ENCODE measurements around the gene PGS1. TPM values are rescaled to one million over a fixed set of nuclear protein-coding genes. Genes with fewer than 3 reads are reported as not detected.

Gene PGS1
- total RNA-seq, 4 donors from 2014 or later, result 30.4 to 40.3 (median 39.9) TPM

GRCh38 chr17:78355045-78355641 lies 23.3 kb upstream of the PGS1 start:
- TF ChIP-seq, protein P1, sequence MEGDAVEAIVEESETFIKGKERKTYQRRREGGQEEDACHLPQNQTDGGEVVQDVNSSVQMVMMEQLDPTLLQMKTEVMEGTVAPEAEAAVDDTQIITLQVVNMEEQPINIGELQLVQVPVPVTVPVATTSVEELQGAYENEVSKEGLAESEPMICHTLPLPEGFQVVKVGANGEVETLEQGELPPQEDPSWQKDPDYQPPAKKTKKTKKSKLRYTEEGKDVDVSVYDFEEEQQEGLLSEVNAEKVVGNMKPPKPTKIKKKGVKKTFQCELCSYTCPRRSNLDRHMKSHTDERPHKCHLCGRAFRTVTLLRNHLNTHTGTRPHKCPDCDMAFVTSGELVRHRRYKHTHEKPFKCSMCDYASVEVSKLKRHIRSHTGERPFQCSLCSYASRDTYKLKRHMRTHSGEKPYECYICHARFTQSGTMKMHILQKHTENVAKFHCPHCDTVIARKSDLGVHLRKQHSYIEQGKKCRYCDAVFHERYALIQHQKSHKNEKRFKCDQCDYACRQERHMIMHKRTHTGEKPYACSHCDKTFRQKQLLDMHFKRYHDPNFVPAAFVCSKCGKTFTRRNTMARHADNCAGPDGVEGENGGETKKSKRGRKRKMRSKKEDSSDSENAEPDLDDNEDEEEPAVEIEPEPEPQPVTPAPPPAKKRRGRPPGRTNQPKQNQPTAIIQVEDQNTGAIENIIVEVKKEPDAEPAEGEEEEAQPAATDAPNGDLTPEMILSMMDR (IDR thresholded peaks at IDR 0.05), result no peak
- TF ChIP-seq POLR2A (IDR thresholded peaks at IDR 0.05), result no peak
- WGBS, 2 donors, result 81 to 84% methylated on average over 9 of the region's 9 CpGs
- DNase-seq (ENCODE audit: low spot score in 2 of 2), result no peak
- no peak overlapping the region for H3K4me3 ChIP-seq (ENCODE audit: low read depth, poor library complexity, severe bottlenecking)
- intact Hi-C loops (cut with DNase I; ENCODE audit: low total_unique reads), result no loop called here

- no peak overlapping the region for H3K4me3 ChIP-seq (ENCODE audit: low read depth, poor library complexity, severe bottlenecking)
- 72 to 78% methylated on average over 3 of the region's 3 CpGs for WGBS, 2 donors
- intact Hi-C loops (cut with DNase I; ENCODE audit: low total_unique reads), result no loop called here
Observed at GRCh38 chr17:78355701-78356100, 22.7 kb upstream of the PGS1 start.

DNA sequence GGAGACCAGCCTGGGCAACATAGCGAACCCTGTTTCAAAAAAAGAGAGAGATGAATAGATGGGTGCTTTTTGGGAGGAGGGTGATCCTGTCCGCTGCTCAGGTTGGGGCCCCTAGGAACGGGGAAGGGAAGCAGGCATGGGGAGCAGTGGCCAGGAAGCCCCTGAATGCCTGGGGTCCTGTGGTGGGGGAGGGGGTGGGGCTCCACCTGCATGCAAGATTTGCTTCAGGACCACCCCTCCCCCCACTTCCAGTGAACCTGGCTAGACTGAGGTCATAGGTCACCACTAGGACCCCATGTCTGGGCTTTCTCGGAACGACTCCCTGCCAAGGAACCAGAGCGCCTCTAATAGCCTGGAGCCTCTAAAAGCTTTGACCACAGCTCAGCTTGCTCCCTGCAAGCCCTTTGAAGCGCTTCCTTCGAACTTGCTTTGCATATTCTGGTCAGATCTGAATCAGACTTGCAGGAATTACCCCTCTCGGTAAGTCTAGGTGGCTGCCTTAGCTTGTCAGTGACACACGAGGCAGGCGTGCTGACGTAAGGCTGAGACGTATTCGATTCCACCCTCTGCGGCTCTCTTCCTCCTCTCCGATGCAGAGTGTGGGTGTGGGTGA lies 22.2 kb upstream of the PGS1 start:
- no peak for DNase-seq (ENCODE audit: low spot score in 2 of 2)
- no peak overlapping the region for H3K4me3 ChIP-seq (ENCODE audit: low read depth, poor library complexity, severe bottlenecking)
- WGBS, 2 donors, result 42 to 53% methylated on average over 16 of the region's 16 CpGs
- TF ChIP-seq, protein P1 (IDR thresholded peaks at IDR 0.05), result no peak
- TF ChIP-seq POLR2A (IDR thresholded peaks at IDR 0.05), result no peak
- intact Hi-C loops (cut with DNase I; ENCODE audit: low total_unique reads), result no loop called here

More at GRCh38 chr17:78355701-78356100, 22.7 kb upstream of the PGS1 start:
- no peak for DNase-seq (ENCODE audit: low spot score in 2 of 2)
- no peak for TF ChIP-seq POLR2A (IDR thresholded peaks at IDR 0.05)
- TF ChIP-seq, protein P1 (IDR thresholded peaks at IDR 0.05), result no peak

DNA sequence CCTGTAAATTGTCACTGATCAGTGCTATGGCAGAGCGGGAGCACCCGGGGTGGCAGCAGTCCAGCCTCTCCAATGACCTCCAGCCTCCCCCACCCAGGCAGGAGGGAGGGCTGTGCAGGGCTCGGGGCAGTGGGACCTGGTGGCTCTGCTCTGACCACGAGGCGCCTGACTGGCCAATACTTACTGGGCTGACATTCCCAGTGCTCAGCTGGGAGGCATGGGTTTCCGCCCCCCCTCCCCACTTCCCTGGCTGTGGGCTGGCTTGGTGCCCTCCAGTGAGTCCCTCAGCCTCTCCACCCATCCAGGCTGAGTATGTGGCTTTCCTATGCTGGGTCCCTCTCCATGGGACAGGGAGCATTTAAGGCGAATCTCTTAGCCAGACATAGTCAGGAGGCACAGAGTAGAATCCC lies 21.3 kb upstream of the PGS1 start:
- 48 to 53% methylated on average over 6 to 7 of the region's 7 CpGs for WGBS, 2 donors
- TF ChIP-seq, protein P1 (IDR thresholded peaks at IDR 0.05), result no peak
- no peak for TF ChIP-seq POLR2A (IDR thresholded peaks at IDR 0.05)
- H3K4me3 ChIP-seq (ENCODE audit: low read depth, poor library complexity, severe bottlenecking), result no peak overlapping the region
- intact Hi-C loops (cut with DNase I; ENCODE audit: low total_unique reads), result no loop called here
- DNase-seq (ENCODE audit: low spot score in 2 of 2), result no peak

DNA sequence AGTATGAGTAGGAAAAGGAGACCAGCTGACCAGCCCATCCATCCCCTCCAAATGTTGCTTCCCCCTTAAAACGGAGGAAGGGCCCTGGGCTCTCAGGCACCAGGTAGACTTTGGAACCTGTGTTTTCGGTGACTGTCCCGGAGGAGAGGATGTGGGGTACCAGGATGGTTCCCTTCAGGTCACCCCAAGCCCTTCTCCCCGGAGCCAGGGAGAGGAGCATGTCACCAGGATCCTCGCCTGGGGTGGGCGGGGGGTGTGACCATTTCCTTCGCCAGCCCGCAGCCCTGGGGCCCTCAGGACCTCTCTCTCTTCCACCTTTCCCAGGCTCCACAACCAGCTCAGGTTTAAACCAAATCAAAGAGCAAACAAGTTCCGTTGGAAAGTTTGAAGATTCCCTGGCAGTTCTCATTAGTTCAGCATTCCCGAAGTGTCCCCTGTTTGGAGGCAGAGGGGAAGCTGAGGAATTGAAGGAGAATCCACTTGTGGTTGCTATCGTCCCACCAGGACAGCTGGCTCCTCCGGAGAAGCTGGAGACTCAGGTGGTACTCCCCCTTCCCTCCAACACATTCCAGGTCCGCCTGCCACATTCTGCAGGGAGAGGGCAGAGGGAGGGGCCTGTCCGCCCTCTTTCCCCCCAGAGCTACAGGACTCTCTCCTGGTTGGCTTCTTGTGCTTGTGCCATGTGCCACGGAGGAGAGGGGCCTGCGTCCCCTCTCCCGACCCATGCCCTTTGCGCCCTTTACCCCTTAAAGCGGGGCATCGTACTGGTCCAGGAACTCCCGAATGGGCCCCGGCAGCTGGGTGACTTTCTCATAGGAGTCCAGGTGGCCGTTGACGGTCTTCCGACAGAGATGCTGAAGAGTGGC lies 20.5 kb upstream of the PGS1 start:
- 73 to 77% methylated on average over 25 of the region's 25 CpGs for WGBS, 2 donors
- no peak for DNase-seq (ENCODE audit: low spot score in 2 of 2)
- intact Hi-C loops (cut with DNase I; ENCODE audit: low total_unique reads), result no loop called here
- H3K4me3 ChIP-seq (ENCODE audit: low read depth, poor library complexity, severe bottlenecking), result peak overlapping the region; percentile 53
- TF ChIP-seq, protein P1 (IDR thresholded peaks at IDR 0.05), result no peak
- no peak for TF ChIP-seq POLR2A (IDR thresholded peaks at IDR 0.05)
